ENCODE data around the gene ZFP1. TPM values are rescaled to one million over a fixed set of nuclear protein-coding genes. Genes with fewer than 3 reads are reported as not detected.

The ZFP1 gene
- total and polyA plus RNA-seq, 7 experiments from 2014 or later = 8.6 to 22.5 (median 10.5) TPM

GRCh38 chr16:75116911-75117245 is 31.4 kb upstream of the ZFP1 start:
- ChIA-PET POLR2A (no interaction called here), CTCF (no interaction called here)
- Mint-ChIP-seq H3K27ac (no peak overlapping the region), H3K4me3 (peak overlapping the region in 2 of 10 donors; percentile 48 to 60), H3K27me3 (peaks cover 0 to 10% (median 10%) of the 10 kb centered on the region in 5 donors), H3K9me3 (peaks cover 0 to 14% (median 3%) of the 10 kb centered on the region in 11 donors), H3K36me3 (peaks cover 0 to 2% (median 0%) of the 10 kb centered on the region in 5 donors), H3K4me1 (peaks cover 0 to 9% (median 0%) of the 10 kb centered on the region in 7 donors)
- Histone ChIP-seq H3K4me3 (ENCODE audit: low read length) (no peak overlapping the region), H3K27me3 (ENCODE audit: control insufficient read depth in 2 of 2, insufficient read depth in 2 of 2, low read length in 2 of 2) (no peaks in the 10 kb centered on the region), H3K4me1 (ENCODE audit: control insufficient read depth in 2 of 2, insufficient read depth in 2 of 2, low read length in 2 of 2) (no peaks in the 10 kb centered on the region), H3K9me3 (ENCODE audit: control insufficient read depth in 2 of 3, low read length in 3 of 3) (peaks cover 0 to 5% (median 0%) of the 10 kb centered on the region in 3 experiments), H3K36me3 (ENCODE audit: control insufficient read depth in 2 of 3, insufficient read depth in 3 of 3, low read length in 3 of 3) (no peaks in the 10 kb centered on the region), H3K27ac (ENCODE audit: low read depth, low read length) (no peak overlapping the region)
- ATAC-seq = no peak
- DNase-seq = no peak
- intact Hi-C loops (cut with micrococcal nuclease) = no loop called here

GRCh38 chr16:75118943-75119539 is 29.3 kb upstream of the ZFP1 start:
- H3K9me3 ChIP-seq (ENCODE audit: control insufficient read depth in 2 of 3, low read length in 3 of 3) = peaks cover 0 to 10% (median 0%) of the 10 kb centered on the region in 3 experiments
- DNase-seq = no peak
- peaks cover 0 to 3% (median 0%) of the 10 kb centered on the region in 7 donors for H3K4me1 Mint-ChIP-seq
- H3K36me3 ChIP-seq (ENCODE audit: control insufficient read depth in 2 of 3, insufficient read depth in 3 of 3, low read length in 3 of 3) = no peaks in the 10 kb centered on the region
- H3K27ac Mint-ChIP-seq = no peak overlapping the region
- peaks cover 0 to 4% (median 0%) of the 10 kb centered on the region in 5 donors for H3K36me3 Mint-ChIP-seq
- H3K27ac ChIP-seq (ENCODE audit: low read depth, low read length) = no peak overlapping the region
- H3K4me1 ChIP-seq (ENCODE audit: control insufficient read depth in 2 of 2, insufficient read depth in 2 of 2, low read length in 2 of 2) = no peaks in the 10 kb centered on the region
- ATAC-seq = no peak
- H3K9me3 Mint-ChIP-seq = peaks cover 0 to 22% (median 11%) of the 10 kb centered on the region in 11 donors
- ChIA-PET CTCF (no interaction called here), POLR2A (no interaction called here)
- H3K27me3 Mint-ChIP-seq = peaks cover 0 to 2% (median 0%) of the 10 kb centered on the region in 5 donors
- intact Hi-C loops (cut with micrococcal nuclease) = no loop called here
- no peaks in the 10 kb centered on the region for H3K27me3 ChIP-seq (ENCODE audit: control insufficient read depth in 2 of 2, insufficient read depth in 2 of 2, low read length in 2 of 2)
- H3K4me3 ChIP-seq (ENCODE audit: low read length) = no peak overlapping the region
- H3K4me3 Mint-ChIP-seq = no peak overlapping the region

GRCh38 chr16:75120253-75120652 is 28.1 kb upstream of the ZFP1 start:
- intact Hi-C loops (cut with micrococcal nuclease) = no loop called here
- ChIA-PET CTCF (interaction anchor here (1.2 kb wide), 1 partner anchor 107 kb away, joined by 3 read pairs; no protein-coding TSS in a partner anchor), POLR2A (interaction anchor here (0.6 to 0.7 kb wide), 2 partner anchors 9 to 1948 kb away, joined by 5 to 6 read pairs; no protein-coding TSS in a partner anchor)
- no peak for DNase-seq
- no peaks in the 10 kb centered on the region for H3K36me3 ChIP-seq (ENCODE audit: control insufficient read depth in 2 of 3, insufficient read depth in 3 of 3, low read length in 3 of 3)
- no peak overlapping the region for H3K4me3 Mint-ChIP-seq
- ATAC-seq = no peak
- no peak overlapping the region for H3K4me3 ChIP-seq (ENCODE audit: low read length)
- H3K27me3 ChIP-seq (ENCODE audit: control insufficient read depth in 2 of 2, insufficient read depth in 2 of 2, low read length in 2 of 2) = no peaks in the 10 kb centered on the region
- H3K27ac ChIP-seq (ENCODE audit: low read depth, low read length) = no peak overlapping the region
- H3K36me3 Mint-ChIP-seq = peaks cover 0 to 4% (median 0%) of the 10 kb centered on the region in 5 donors
- no peaks in the 10 kb centered on the region for H3K4me1 ChIP-seq (ENCODE audit: control insufficient read depth in 2 of 2, insufficient read depth in 2 of 2, low read length in 2 of 2)
- H3K27me3 Mint-ChIP-seq = peaks cover 0 to 2% (median 0%) of the 10 kb centered on the region in 5 donors
- H3K9me3 ChIP-seq (ENCODE audit: control insufficient read depth in 2 of 3, low read length in 3 of 3) = peaks cover 0 to 10% (median 0%) of the 10 kb centered on the region in 3 experiments
- peaks cover 0 to 22% (median 12%) of the 10 kb centered on the region in 11 donors for H3K9me3 Mint-ChIP-seq
- no peak overlapping the region for H3K27ac Mint-ChIP-seq
- peaks cover 0 to 3% (median 0%) of the 10 kb centered on the region in 7 donors for H3K4me1 Mint-ChIP-seq

GRCh38 chr16:75121949-75122568 is 26.3 kb upstream of the ZFP1 start:
- no peaks in the 10 kb centered on the region for H3K4me1 ChIP-seq (ENCODE audit: control insufficient read depth in 2 of 2, insufficient read depth in 2 of 2, low read length in 2 of 2)
- Mint-ChIP-seq H3K27me3 (peaks cover 0 to 2% (median 0%) of the 10 kb centered on the region in 5 donors), H3K4me1 (no peaks in the 10 kb centered on the region), H3K36me3 (peaks cover 0 to 4% (median 0%) of the 10 kb centered on the region in 5 donors), H3K27ac (no peak overlapping the region), H3K4me3 (no peak overlapping the region), H3K9me3 (peaks cover 0 to 27% (median 12%) of the 10 kb centered on the region in 11 donors)
- no peaks in the 10 kb centered on the region for H3K27me3 ChIP-seq (ENCODE audit: control insufficient read depth in 2 of 2, insufficient read depth in 2 of 2, low read length in 2 of 2)
- no peak overlapping the region for H3K4me3 ChIP-seq (ENCODE audit: low read length)
- POLR2A ChIA-PET = no interaction called here
- no peak overlapping the region for H3K27ac ChIP-seq (ENCODE audit: low read depth, low read length)
- H3K36me3 ChIP-seq (ENCODE audit: control insufficient read depth in 2 of 3, insufficient read depth in 3 of 3, low read length in 3 of 3) = no peaks in the 10 kb centered on the region
- CTCF ChIA-PET = interaction anchor here (1.6 kb wide), 1 partner anchor 10 kb away, joined by 6 read pairs; no protein-coding TSS in a partner anchor
- DNase-seq (no peak), ATAC-seq (no peak)
- intact Hi-C loops (cut with micrococcal nuclease) = no loop called here
- H3K9me3 ChIP-seq (ENCODE audit: control insufficient read depth in 2 of 3, low read length in 3 of 3) = peaks cover 0 to 10% (median 0%) of the 10 kb centered on the region in 3 experiments

GRCh38 chr16:75122609-75123008 is 25.7 kb upstream of the ZFP1 start:
- no peak for DNase-seq
- CTCF ChIA-PET = interaction anchor here (1.6 kb wide), 1 partner anchor 11 kb away, joined by 6 read pairs; no protein-coding TSS in a partner anchor

GRCh38 chr16:75127713-75128415 is 20.5 kb upstream of the ZFP1 start:
- no peak overlapping the region for H3K4me3 Mint-ChIP-seq
- CTCF ChIA-PET = no interaction called here
- no peak for DNase-seq
- no peak overlapping the region for H3K27ac ChIP-seq (ENCODE audit: low read depth, low read length)
- no peak for ATAC-seq
- POLR2A ChIA-PET = no interaction called here
- peaks cover 0 to 17% (median 0%) of the 10 kb centered on the region in 5 donors for H3K27me3 Mint-ChIP-seq
- peaks cover 6 to 19% (median 11%) of the 10 kb centered on the region in 7 donors for H3K4me1 Mint-ChIP-seq
- peaks cover 0 to 7% of the 10 kb centered on the region in 2 donors for H3K4me1 ChIP-seq (ENCODE audit: control insufficient read depth in 2 of 2, insufficient read depth in 2 of 2, low read length in 2 of 2)
- no peak overlapping the region for H3K27ac Mint-ChIP-seq
- H3K9me3 ChIP-seq (ENCODE audit: control insufficient read depth in 2 of 3, low read length in 3 of 3) = peaks cover 0 to 7% (median 0%) of the 10 kb centered on the region in 3 experiments
- no peaks in the 10 kb centered on the region for H3K36me3 ChIP-seq (ENCODE audit: control insufficient read depth in 2 of 3, insufficient read depth in 3 of 3, low read length in 3 of 3)
- H3K36me3 Mint-ChIP-seq = peaks cover 0 to 6% (median 0%) of the 10 kb centered on the region in 5 donors
- intact Hi-C loops (cut with micrococcal nuclease) = no loop called here
- peaks cover 0 to 17% (median 6%) of the 10 kb centered on the region in 11 donors for H3K9me3 Mint-ChIP-seq
- no peak overlapping the region for H3K4me3 ChIP-seq (ENCODE audit: low read length)
- H3K27me3 ChIP-seq (ENCODE audit: control insufficient read depth in 2 of 2, insufficient read depth in 2 of 2, low read length in 2 of 2) = no peaks in the 10 kb centered on the region

More at GRCh38 chr16:75122609-75123008, 25.7 kb upstream of the ZFP1 start:
- H3K36me3 Mint-ChIP-seq = peaks cover 0 to 6% (median 0%) of the 10 kb centered on the region in 5 donors
- H3K4me1 Mint-ChIP-seq = no peaks in the 10 kb centered on the region
- Histone ChIP-seq H3K9me3 (ENCODE audit: control insufficient read depth in 2 of 3, low read length in 3 of 3) (peaks cover 0 to 14% (median 0%) of the 10 kb centered on the region in 3 experiments), H3K27me3 (ENCODE audit: control insufficient read depth in 2 of 2, insufficient read depth in 2 of 2, low read length in 2 of 2) (no peaks in the 10 kb centered on the region), H3K4me1 (ENCODE audit: control insufficient read depth in 2 of 2, insufficient read depth in 2 of 2, low read length in 2 of 2) (no peaks in the 10 kb centered on the region), H3K36me3 (ENCODE audit: control insufficient read depth in 2 of 3, insufficient read depth in 3 of 3, low read length in 3 of 3) (no peaks in the 10 kb centered on the region), H3K4me3 (ENCODE audit: low read length) (no peak overlapping the region), H3K27ac (ENCODE audit: low read depth, low read length) (no peak overlapping the region)
- peaks cover 0 to 33% (median 13%) of the 10 kb centered on the region in 11 donors for H3K9me3 Mint-ChIP-seq
- POLR2A ChIA-PET = no interaction called here
- peaks cover 0 to 2% (median 0%) of the 10 kb centered on the region in 5 donors for H3K27me3 Mint-ChIP-seq
- no peak for ATAC-seq
- H3K4me3 Mint-ChIP-seq = no peak overlapping the region
- intact Hi-C loops (cut with micrococcal nuclease) = no loop called here
- H3K27ac Mint-ChIP-seq = no peak overlapping the region
